ENCODE measurements around the gene MS4A8.

Gene MS4A8

DNA sequence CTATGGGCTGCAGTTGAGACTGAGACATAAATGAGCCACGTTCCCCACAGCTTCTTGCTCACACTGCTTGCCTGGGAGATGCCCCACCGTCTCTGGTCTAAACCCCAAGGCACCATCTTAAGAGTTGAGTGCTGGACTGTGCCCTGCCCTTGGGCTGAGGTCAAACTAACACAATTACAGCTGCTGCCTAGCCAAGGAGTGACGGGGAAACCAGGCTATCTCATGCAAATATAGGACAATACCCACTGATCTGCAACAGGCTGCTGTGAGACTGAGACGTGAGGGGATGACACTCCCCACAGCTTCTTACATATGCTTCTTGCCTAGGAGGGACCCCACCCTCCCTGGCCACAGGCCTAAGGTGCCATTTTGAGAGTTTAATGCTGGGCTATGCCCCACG, 7.8 kb upstream of the MS4A8 start:
- TF ChIP-seq, protein P1, sequence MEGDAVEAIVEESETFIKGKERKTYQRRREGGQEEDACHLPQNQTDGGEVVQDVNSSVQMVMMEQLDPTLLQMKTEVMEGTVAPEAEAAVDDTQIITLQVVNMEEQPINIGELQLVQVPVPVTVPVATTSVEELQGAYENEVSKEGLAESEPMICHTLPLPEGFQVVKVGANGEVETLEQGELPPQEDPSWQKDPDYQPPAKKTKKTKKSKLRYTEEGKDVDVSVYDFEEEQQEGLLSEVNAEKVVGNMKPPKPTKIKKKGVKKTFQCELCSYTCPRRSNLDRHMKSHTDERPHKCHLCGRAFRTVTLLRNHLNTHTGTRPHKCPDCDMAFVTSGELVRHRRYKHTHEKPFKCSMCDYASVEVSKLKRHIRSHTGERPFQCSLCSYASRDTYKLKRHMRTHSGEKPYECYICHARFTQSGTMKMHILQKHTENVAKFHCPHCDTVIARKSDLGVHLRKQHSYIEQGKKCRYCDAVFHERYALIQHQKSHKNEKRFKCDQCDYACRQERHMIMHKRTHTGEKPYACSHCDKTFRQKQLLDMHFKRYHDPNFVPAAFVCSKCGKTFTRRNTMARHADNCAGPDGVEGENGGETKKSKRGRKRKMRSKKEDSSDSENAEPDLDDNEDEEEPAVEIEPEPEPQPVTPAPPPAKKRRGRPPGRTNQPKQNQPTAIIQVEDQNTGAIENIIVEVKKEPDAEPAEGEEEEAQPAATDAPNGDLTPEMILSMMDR (IDR thresholded peaks at IDR 0.05; ENCODE audit: extremely low read depth, missing control alignments), result no peak
- no peak for DNase-seq (ENCODE audit: low spot score)

DNA sequence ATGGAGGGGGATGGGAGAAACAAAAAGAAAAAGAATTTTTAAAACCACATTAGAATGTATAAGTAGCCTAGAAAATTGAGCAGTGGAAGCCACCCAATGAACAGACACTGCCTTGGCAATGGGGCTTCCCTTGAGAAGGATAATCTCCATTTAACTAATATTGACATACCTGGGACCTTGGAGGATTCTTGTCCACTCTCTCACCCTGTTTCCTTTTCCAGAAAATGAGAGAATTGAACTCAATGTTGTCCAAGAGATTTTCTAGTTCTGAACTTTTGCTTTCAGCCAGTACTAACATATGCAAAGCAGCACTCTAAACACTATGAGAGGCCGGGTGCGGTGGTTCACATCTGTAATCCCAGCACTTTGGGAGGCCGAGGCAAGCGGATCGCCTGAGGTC, 524 bp downstream of the MS4A8 start:
- no peak for DNase-seq (ENCODE audit: low spot score)

DNA sequence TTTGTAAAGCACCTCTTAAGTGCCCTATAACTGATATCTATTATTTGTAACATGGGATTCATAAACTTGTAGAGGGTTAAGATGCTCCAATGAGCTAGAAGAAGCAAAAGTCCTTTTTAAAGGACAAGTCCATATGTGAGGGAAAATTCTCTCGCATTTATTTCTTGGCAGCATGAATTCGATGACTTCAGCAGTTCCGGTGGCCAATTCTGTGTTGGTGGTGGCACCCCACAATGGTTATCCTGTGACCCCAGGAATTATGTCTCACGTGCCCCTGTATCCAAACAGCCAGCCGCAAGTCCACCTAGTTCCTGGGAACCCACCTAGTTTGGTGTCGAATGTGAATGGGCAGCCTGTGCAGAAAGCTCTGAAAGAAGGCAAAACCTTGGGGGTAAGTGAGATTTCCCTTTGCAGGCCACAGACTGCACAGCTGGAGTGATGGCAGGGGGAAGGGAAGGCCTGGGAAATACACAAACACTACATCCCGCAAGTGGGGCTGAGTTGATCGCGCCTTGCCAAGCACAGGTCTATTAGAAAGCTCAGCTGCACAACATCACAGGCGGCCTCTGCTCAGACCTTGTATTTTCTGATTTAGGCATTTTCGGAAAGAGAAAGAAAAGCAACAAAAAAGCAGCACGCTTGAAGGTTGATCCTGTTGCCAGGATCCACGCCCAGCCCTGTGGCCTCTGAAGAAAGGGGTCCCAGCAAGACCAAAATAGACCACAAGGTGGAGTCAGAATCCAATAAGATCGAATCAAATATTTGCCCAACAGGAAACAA, 1.5 kb downstream of the MS4A8 start:
- TF ChIP-seq, protein P1 (IDR thresholded peaks at IDR 0.05; ENCODE audit: extremely low read depth, missing control alignments), result peak; percentile 27
- peak; percentile 46 for DNase-seq (ENCODE audit: low spot score)

More for the DNA sequence above, 524 bp downstream of the MS4A8 start:
- TF ChIP-seq, protein P1 (IDR thresholded peaks at IDR 0.05; ENCODE audit: extremely low read depth, missing control alignments), result no peak

DNA sequence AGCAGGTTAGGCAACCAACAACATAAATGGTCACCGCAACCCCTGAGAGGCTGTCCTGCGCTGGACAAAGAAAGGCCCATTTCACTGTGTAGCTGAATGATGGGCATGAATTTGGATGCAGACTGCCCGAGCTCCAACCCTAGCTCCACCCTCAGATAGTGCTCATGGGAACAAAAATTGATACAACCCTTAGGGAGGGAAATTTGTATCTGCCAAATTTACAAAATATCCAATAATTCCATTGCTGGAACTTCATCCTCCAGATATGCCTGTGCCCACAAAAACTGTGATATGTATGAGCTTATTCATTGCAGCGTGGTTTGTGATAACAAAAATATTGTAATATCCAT, 2.0 kb downstream of the MS4A8 start:
- no peak for DNase-seq (ENCODE audit: low spot score)
- TF ChIP-seq, protein P1 (IDR thresholded peaks at IDR 0.05; ENCODE audit: extremely low read depth, missing control alignments), result no peak

DNA sequence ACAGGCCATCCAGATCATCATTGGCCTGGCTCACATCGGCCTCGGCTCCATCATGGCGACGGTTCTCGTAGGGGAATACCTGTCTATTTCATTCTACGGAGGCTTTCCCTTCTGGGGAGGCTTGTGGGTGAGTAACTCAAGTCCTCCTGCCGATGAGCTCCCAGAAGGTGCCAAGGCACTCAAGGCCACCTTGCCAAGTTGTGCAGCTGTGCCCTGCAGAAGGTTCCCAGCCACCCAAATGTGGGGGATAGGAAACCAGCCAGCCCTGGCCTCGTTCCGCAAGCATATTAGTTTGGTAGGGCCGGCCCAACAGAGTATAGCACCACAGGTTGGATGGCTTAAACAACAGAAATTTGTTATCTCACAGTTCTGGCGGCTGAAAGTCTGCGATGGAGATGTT, 4.0 kb downstream of the MS4A8 start:
- TF ChIP-seq, protein P1 (IDR thresholded peaks at IDR 0.05; ENCODE audit: extremely low read depth, missing control alignments), result no peak
- no peak for DNase-seq (ENCODE audit: low spot score)

DNA sequence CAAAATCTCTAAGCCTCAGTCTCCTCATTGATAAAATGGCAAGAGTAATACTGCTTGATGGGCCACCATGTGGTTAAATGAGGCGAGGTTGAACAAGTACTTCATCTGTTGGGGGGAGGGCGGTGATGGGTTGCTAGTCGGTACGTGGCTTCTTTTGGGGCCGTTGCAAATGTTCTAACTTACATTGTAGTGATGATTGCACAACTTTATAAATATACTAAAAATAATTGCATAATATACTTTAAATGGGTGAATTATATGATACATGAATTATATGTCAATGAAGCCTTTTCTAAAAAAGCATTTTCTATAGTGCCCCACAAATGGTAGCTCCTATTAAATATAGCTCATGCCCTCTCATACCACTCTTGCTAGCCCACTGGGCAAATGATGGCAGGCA, 6.5 kb downstream of the MS4A8 start:
- TF ChIP-seq, protein P1 (IDR thresholded peaks at IDR 0.05; ENCODE audit: extremely low read depth, missing control alignments), result no peak
- no peak for DNase-seq (ENCODE audit: low spot score)

DNA sequence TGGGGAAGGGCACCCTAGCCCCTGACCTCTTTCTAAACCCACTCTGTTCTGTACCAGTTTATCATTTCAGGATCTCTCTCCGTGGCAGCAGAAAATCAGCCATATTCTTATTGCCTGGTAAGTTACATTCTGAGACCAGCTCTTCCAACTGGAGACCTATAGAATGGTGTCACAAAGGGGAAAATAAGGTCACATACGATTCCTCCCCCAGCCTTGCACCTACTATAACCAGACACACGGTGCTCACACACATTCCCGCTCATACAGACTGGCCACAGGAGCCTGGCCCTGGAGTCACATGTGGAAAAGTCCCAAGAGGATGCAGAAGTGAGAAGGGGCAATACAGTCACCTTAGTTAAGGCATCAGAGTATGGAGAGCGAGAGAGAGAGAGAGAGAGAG, 7.5 kb downstream of the MS4A8 start:
- TF ChIP-seq, protein P1 (IDR thresholded peaks at IDR 0.05; ENCODE audit: extremely low read depth, missing control alignments), result no peak
- DNase-seq (ENCODE audit: low spot score), result no peak

All from GM20000 (cell line).